NCI-H1105 (cell line): ENCODE results near the gene CD40.

Experiments
- DNase-seq: peaks from one replicate; lab custom pipeline; 2025; lab: John Stamatoyannopoulos, UW

Gene CD40

GRCh38 chr20:46148313-46149208, 30.4 kb downstream of the CD40 start:
- no peak for DNase-seq

- DNase-seq = no peak
Measured at GRCh38 chr20:46150943-46151342, 32.8 kb downstream of the CD40 start.

GRCh38 chr20:46151936-46152335, 33.8 kb downstream of the CD40 start:
- DNase-seq = no peak

GRCh38 chr20:46152824-46153586, 34.9 kb downstream of the CD40 start:
- no peak for DNase-seq

GRCh38 chr20:46154305-46154704, 36.2 kb downstream of the CD40 start:
- no peak for DNase-seq

- DNase-seq = no peak
Measured at GRCh38 chr20:46154796-46155195, 36.7 kb downstream of the CD40 start.

GRCh38 chr20:46156065-46156464, 38.0 kb downstream of the CD40 start:
- no peak for DNase-seq

GRCh38 chr20:46157076-46157592, 39.0 kb downstream of the CD40 start:
- no peak for DNase-seq

- no peak for DNase-seq
Measured at GRCh38 chr20:46157625-46158024, 39.5 kb downstream of the CD40 start.

- no peak for DNase-seq
Measured at GRCh38 chr20:46158476-46158987, 40.4 kb downstream of the CD40 start.

- DNase-seq = no peak
Measured at GRCh38 chr20:46159101-46159897, 41.2 kb downstream of the CD40 start.

GRCh38 chr20:46160661-46161060, 42.5 kb downstream of the CD40 start:
- DNase-seq = no peak

- DNase-seq = no peak
Measured at GRCh38 chr20:46161921-46162320, 43.8 kb downstream of the CD40 start.

GRCh38 chr20:46164254-46164653, 46.1 kb downstream of the CD40 start:
- no peak for DNase-seq

GRCh38 chr20:46167080-46167479, 49.0 kb downstream of the CD40 start:
- DNase-seq = no peak

- no peak for DNase-seq
Measured at GRCh38 chr20:46168438-46168837, 50.3 kb downstream of the CD40 start.

GRCh38 chr20:46169245-46170171, 51.4 kb downstream of the CD40 start:
- DNase-seq = no peak

GRCh38 chr20:46171476-46171875, 53.4 kb downstream of the CD40 start:
- no peak for DNase-seq

- DNase-seq = no peak
Measured at GRCh38 chr20:46171909-46172308, 53.8 kb downstream of the CD40 start.

- DNase-seq = no peak
Measured at GRCh38 chr20:46172455-46172854, 54.3 kb downstream of the CD40 start.
